ENCODE measurements around the gene DHX29. TPM values are rescaled to one million over a fixed set of nuclear protein-coding genes. Genes with fewer than 3 reads are reported as not detected.

The DHX29 gene
- total RNA-seq, 1 experiment from 2014 or later, result 24.3 TPM

- peaks cover 3% of the 10 kb centered on the region; the same call in 1 of the 2 replicates for H3K79me2 ChIP-seq (ENCODE audit: insufficient read depth, low read length)
- H3K4me3 ChIP-seq (replicated peaks in 1 of 2; ENCODE audit: low read depth in 1 of 2, low read length in 2 of 2), result no peak overlapping the region
- ChIA-PET CTCF (no interaction called here), POLR2A (no interaction called here), RAD21 (ENCODE audit: low non-redundant PET in 1 of 2, low total read pairs in 2 of 2, uncharacterized antibody in 2 of 2, unreplicated experiment in 2 of 2) (no interaction called here)
- ATAC-seq, result no peak
- no peak for DNase-seq (ENCODE audit: low read depth, low spot score)
- H3K9ac ChIP-seq (ENCODE audit: low read length), result no peak overlapping the region
- peaks cover 23 to 36% of the 10 kb centered on the region in 2 experiments for H3K4me1 ChIP-seq (ENCODE audit: control insufficient read depth in 1 of 2, insufficient read depth in 2 of 2, low read length in 2 of 2)
- H3K9me2 ChIP-seq (ENCODE audit: insufficient read depth), result 0 out of 2 replicates have a peak, but pooled peaks cover 1% of the 10 kb centered on the region
- H2AFZ ChIP-seq (ENCODE audit: low read depth, low read length, poor library complexity, severe bottlenecking), result no peak overlapping the region
- no TSS peak for BruUV-seq (replicated peaks)
- H4K20me1 ChIP-seq (ENCODE audit: insufficient read depth), result no peaks in the 10 kb centered on the region
- H3K36me3 ChIP-seq (ENCODE audit: control insufficient read depth in 1 of 2, insufficient read depth in 2 of 2, low read length in 2 of 2), result peaks cover 5 to 6% of the 10 kb centered on the region in 2 experiments; a peak in 1 of 4 replicates
- TF ChIP-seq CTCF (IDR thresholded peaks at IDR 0.05 in 2 of 3, conservative IDR thresholded peaks at IDR 0.05 in 1 of 3; ENCODE audit: borderline replicate concordance in 1 of 3, insufficient read depth in 1 of 3, low read depth in 2 of 3, low read length in 2 of 3) (no peak), EZH2 (IDR thresholded peaks at IDR 0.05) (no peak), REST (IDR thresholded peaks at IDR 0.05; ENCODE audit: low read depth) (no peak), RAD21 (IDR thresholded peaks at IDR 0.05; ENCODE audit: low read depth) (no peak), POLR2A (IDR thresholded peaks at IDR 0.05; ENCODE audit: borderline replicate concordance, extremely low read depth, insufficient read depth, insufficient read length) (no peak), JUND (IDR thresholded peaks at IDR 0.05) (no peak), CBX3 (IDR thresholded peaks at IDR 0.05; ENCODE audit: low read depth) (no peak), MAX (IDR thresholded peaks at IDR 0.05) (no peak), ZNF274 (IDR thresholded peaks at IDR 0.05; ENCODE audit: low read depth, low read length) (no peak), YY1 (IDR thresholded peaks at IDR 0.05; ENCODE audit: extremely low read depth, insufficient replicate concordance, low read depth, low read length) (no peak), ZFX (IDR thresholded peaks at IDR 0.05) (no peak), CEBPB (IDR thresholded peaks at IDR 0.05; ENCODE audit: low read depth) (no peak), TCF7L2 (IDR thresholded peaks at IDR 0.05; ENCODE audit: borderline replicate concordance, extremely low read depth, insufficient read depth, insufficient read length) (no peak), POLR2AphosphoS5 (IDR thresholded peaks at IDR 0.05; ENCODE audit: low read depth, low read length) (no peak), SP1 (IDR thresholded peaks at IDR 0.05; ENCODE audit: low read depth) (no peak), SRF (IDR thresholded peaks at IDR 0.05; ENCODE audit: low read depth) (no peak), SIN3A (IDR thresholded peaks at IDR 0.05; ENCODE audit: low read depth) (no peak), EZH2phosphoT487 (IDR thresholded peaks at IDR 0.05; ENCODE audit: borderline replicate concordance) (no peak), EGR1 (IDR thresholded peaks at IDR 0.05; ENCODE audit: low read depth) (no peak)
- H3K27ac ChIP-seq (ENCODE audit: low read depth, low read length), result no peak overlapping the region
- no peak overlapping the region for H3K4me2 ChIP-seq (ENCODE audit: low read length)
- no peaks in the 10 kb centered on the region for H3K27me3 ChIP-seq (ENCODE audit: insufficient read depth, low read length)
- no peaks in the 10 kb centered on the region for H3K9me3 ChIP-seq (ENCODE audit: control insufficient read depth in 1 of 2, insufficient read depth in 1 of 2, low read depth in 1 of 2, low read length in 2 of 2)
- intact Hi-C loops (cut with micrococcal nuclease), result no loop called here
Measured at GRCh38 chr5:55222985-55223811, 84.3 kb downstream of the DHX29 start.

All from HCT116 (cell line).